A549 (cell line): ENCODE data around the gene SUN1. TPM values are rescaled to one million over a fixed set of nuclear protein-coding genes. Genes with fewer than 3 reads are reported as not detected.

Experiments used
- ATAC-seq, 2 experiments: fragments of 200-7000 bp in 1 of 2; fragments of >200 bp in 1 of 2; cut with Nextera tagmentation in 1 of 2; cut with Tn5 transposase in 1 of 2; 3 replicates each; pipeline versions ENCODE4 v1.8.0 to v1.9.1; 2018 to 2020; ENCODE audit warnings: mild to moderate bottlenecking in 1 of 2, moderate library complexity in 1 of 2
- CTCF ChIA-PET: fragments of 300-600 bp; sonication (Branson Sonifier 250); formaldehyde crosslinking; extraction: SDS; loops from one replicate; lab custom pipeline; 2021; ENCODE audit warnings: antibody characterized with exemption, inconsistent platforms; lab: Yijun Ruan, JAX
- POLR2A ChIA-PET: fragments of 350-600 bp; formaldehyde crosslinking; extraction: SDS; loops from one replicate; lab custom pipeline; 2021; ENCODE audit warnings: antibody characterized with exemption, inconsistent platforms; lab: Yijun Ruan, JAX
- DNase-seq, 2 experiments: peaks; one replicate each; pipeline versions ENCODE4 v3.0.0 to v3.0.0-alpha.2; 2011 to 2016; ENCODE audit warnings: low read depth in 1 of 2, low spot score in 1 of 2
- FAIRE-seq: peaks from 2 replicates; lab custom pipeline; 2011; peaks lifted over from hg19 to GRCh38; lab: Jason Lieb, UNC
- H3K27ac ChIP-seq, 2 experiments: fragments of >200 bp; sonication (Bioruptor Twin); formaldehyde crosslinking; 3 replicates each; pipeline ENCODE4 v1.5.1; 2016 to 2017
- H3K4me1 ChIP-seq: fragments of >200 bp; sonication (Bioruptor Twin); formaldehyde crosslinking; 3 replicates; pipeline ENCODE4 v1.6.1; 2016
- H3K4me2 ChIP-seq: fragments of >200 bp; sonication (Bioruptor Twin); formaldehyde crosslinking; 3 replicates; pipeline ENCODE4 v1.6.1; 2016
- H3K4me3 ChIP-seq: fragments of >200 bp; sonication (Bioruptor Twin); formaldehyde crosslinking; 3 replicates; pipeline ENCODE4 v1.5.1; 2016
- H3K9me3 ChIP-seq: fragments of >200 bp; sonication (Bioruptor Twin); formaldehyde crosslinking; 3 replicates; pipeline ENCODE4 v1.6.1; 2016
- ATOH8 ChIP-seq: fragments of 250-450 bp; sonication (Bioruptor Pico); IDR thresholded peaks from 2 replicates; pipeline ENCODE4 v1.5.0; 2020; ENCODE audit warnings: low read depth, mild to moderate bottlenecking, moderate library complexity
- CBX2 ChIP-seq: fragments of 200-600 bp; sonication (generic); IDR thresholded peaks from 2 replicates; pipeline ENCODE4 v1.6.1; 2016; ENCODE audit warnings: low read depth, mild to moderate bottlenecking, borderline replicate concordance
- CHD2 ChIP-seq: fragments of 150-350 bp; IDR thresholded peaks from 2 replicates; pipeline ENCODE4 v1.6.1; 2014; ENCODE audit warnings: low read length; ENCODE audit not compliant: partially characterized antibody
- CHD4 ChIP-seq: fragments of 200-600 bp; sonication (generic); IDR thresholded peaks from 2 replicates; pipeline ENCODE4 v1.6.1; 2016; ENCODE audit warnings: antibody characterized with exemption, mild to moderate bottlenecking, borderline replicate concordance
- CTCF ChIP-seq: fragments of >200 bp; sonication (Bioruptor Twin); formaldehyde crosslinking; IDR thresholded peaks from 3 replicates; pipeline ENCODE4 v1.5.1; 2016
- E2F6 ChIP-seq: IDR thresholded peaks from 2 replicates; pipeline ENCODE4 v1.6.1; 2012; ENCODE audit warnings: low read depth, borderline replicate concordance
- ELK1 ChIP-seq: fragments of 150-350 bp; IDR thresholded peaks from 2 replicates; pipeline ENCODE4 v1.6.1; 2014; ENCODE audit warnings: low read depth, mild to moderate bottlenecking, low read length
- FOSB ChIP-seq: fragments of 250-450 bp; sonication (Bioruptor Pico); IDR thresholded peaks from 2 replicates; pipeline ENCODE4 v1.5.0; 2020; ENCODE audit warnings: mild to moderate bottlenecking, moderate library complexity
- GATA3 ChIP-seq: IDR thresholded peaks from 2 replicates; pipeline ENCODE4 v1.6.1; 2012; ENCODE audit warnings: borderline replicate concordance
- HMGXB4 ChIP-seq: fragments of 250-450 bp; sonication (Bioruptor Pico); IDR thresholded peaks from 2 replicates; pipeline ENCODE4 v1.5.0; 2021; ENCODE audit warnings: mild to moderate bottlenecking, moderate library complexity, borderline replicate concordance
- HOXA7 ChIP-seq: fragments of 250-450 bp; sonication (Bioruptor Pico); IDR thresholded peaks from 2 replicates; pipeline ENCODE4 v1.5.0; 2020; ENCODE audit warnings: mild to moderate bottlenecking, moderate library complexity
- JUN ChIP-seq, 2 experiments: fragments of >200 bp; sonication (Bioruptor Twin); formaldehyde crosslinking; IDR thresholded peaks; 2 replicates in 1 of 2; 3 replicates in 1 of 2; pipeline ENCODE4 v1.6.1; 2016 to 2017
- JUNB ChIP-seq: fragments of >200 bp; sonication (Bioruptor Twin); formaldehyde crosslinking; IDR thresholded peaks from 2 replicates; pipeline ENCODE4 v1.6.1; 2016
- KDM5A ChIP-seq: fragments of 200-600 bp; sonication (generic); IDR thresholded peaks from 2 replicates; pipeline ENCODE4 v1.6.1; 2016; ENCODE audit warnings: antibody characterized with exemption, mild to moderate bottlenecking
- MYC ChIP-seq: IDR thresholded peaks from 2 replicates; pipeline ENCODE4 v1.6.1; 2012; ENCODE audit warnings: mild to moderate bottlenecking, inconsistent platforms, low read length, improper control_type of control experiment, borderline replicate concordance
- NFE2L2 ChIP-seq: fragments of 150-350 bp; conservative IDR thresholded peaks from 2 replicates; pipeline ENCODE4 v1.6.1; 2014; ENCODE audit warnings: low read length
- NPAS2 ChIP-seq: fragments of 250-450 bp; sonication (Bioruptor Pico); IDR thresholded peaks from 2 replicates; pipeline ENCODE4 v1.8.0; 2022; ENCODE audit warnings: mild to moderate bottlenecking, moderate library complexity, borderline replicate concordance
- PHF8 ChIP-seq: fragments of 200-600 bp; sonication (generic); IDR thresholded peaks from 2 replicates; pipeline ENCODE4 v1.6.1; 2016; ENCODE audit warnings: low read depth, mild to moderate bottlenecking, antibody characterized with exemption, moderate library complexity, borderline replicate concordance
- POLR2A ChIP-seq: IDR thresholded peaks from 2 replicates; pipeline ENCODE4 v1.6.1; 2012; ENCODE audit warnings: mild to moderate bottlenecking, low read length
- RARB ChIP-seq: fragments of 250-450 bp; sonication (Bioruptor Pico); IDR thresholded peaks from 2 replicates; pipeline ENCODE4 v1.8.0; 2021; ENCODE audit warnings: mild to moderate bottlenecking, moderate library complexity
- RNF2 ChIP-seq: fragments of 200-600 bp; sonication (generic); IDR thresholded peaks from 2 replicates; pipeline ENCODE4 v1.6.1; 2016; ENCODE audit warnings: low read depth, mild to moderate bottlenecking, antibody characterized with exemption, moderate library complexity, borderline replicate concordance
- SREBF2 ChIP-seq: fragments of 450-650 bp; IDR thresholded peaks from 2 replicates; pipeline ENCODE4 v1.6.1; 2014; ENCODE audit warnings: mild to moderate bottlenecking, moderate library complexity
- TP53 ChIP-seq: fragments of 250-450 bp; sonication (Bioruptor Pico); IDR thresholded peaks from 2 replicates; pipeline ENCODE4 v1.5.0; 2021; ENCODE audit warnings: mild to moderate bottlenecking, moderate library complexity
- USF2 ChIP-seq: fragments of 450-650 bp; IDR thresholded peaks from 2 replicates; pipeline ENCODE4 v1.6.1; 2014; ENCODE audit warnings: antibody characterized with exemption
- ZC3H11A ChIP-seq: fragments of 450-650 bp; IDR thresholded peaks from 2 replicates; pipeline ENCODE4 v1.6.1; 2014; ENCODE audit warnings: antibody characterized with exemption, mild to moderate bottlenecking
- ZFP36 ChIP-seq: fragments of 450-650 bp; IDR thresholded peaks from 2 replicates; pipeline ENCODE4 v1.6.1; 2014; ENCODE audit warnings: borderline replicate concordance; ENCODE audit not compliant: partially characterized antibody
- WGBS: methylation state at CpG from one replicate; pipeline ENCODE4 v1.1.6; 2017; ENCODE audit errors: missing lambda C conversion rate; 5-methylcytosine and 5-hydroxymethylcytosine counted together
- polyA plus RNA-seq, 4 experiments: library from polyadenylated mRNA; depleted of rRNA in 3 of 4; stranded (reverse); fragments of >200 nt; fragmentation: RNase III in 1 of 4; extraction: RNeasy Plus Mini Kit Qiagen cat#74134 plus additional on column Dnase treatment in 1 of 4; gene quantifications; 2 replicates in 3 of 4; 3 replicates in 1 of 4; pipeline ENCODE4 v1.2.3, GENCODE V29; 2011 to 2017

SUN1 gene
- polyA plus RNA-seq, 2 of the 4 experiments (the other 2 are of a cell fraction) = 60.7 to 130 TPM

GRCh38 chr7:876972-877311 is 44.7 kb downstream of the SUN1 start:
- Histone ChIP-seq H3K4me3 (peak overlapping the region; percentile 69), H3K9me3 (no peaks in the 10 kb centered on the region), H3K27ac (peak overlapping the region; percentile 93 to 97), H3K4me2 (peak overlapping the region; percentile 92), H3K4me1 (peaks cover 22% of the 10 kb centered on the region)
- no peak for TF ChIP-seq HMGXB4
- TF ChIP-seq CHD2 = no peak
- no peak for TF ChIP-seq HOXA7 (CRISPR knock-in tag)
- TF ChIP-seq CTCF = no peak
- TF ChIP-seq CHD4 = no peak
- TF ChIP-seq POLR2A = no peak
- no peak for TF ChIP-seq E2F6
- TF ChIP-seq MYC = no peak
- TF ChIP-seq NFE2L2 = no peak
- TF ChIP-seq ATOH8 = no peak
- no peak for TF ChIP-seq GATA3
- TF ChIP-seq ZC3H11A = no peak
- TF ChIP-seq TP53 (CRISPR knock-in tag) = no peak
- TF ChIP-seq NPAS2 = no peak
- TF ChIP-seq KDM5A = no peak
- no peak for TF ChIP-seq SREBF2
- ATAC-seq (peak; percentile 61 to 71), FAIRE-seq (no peak), DNase-seq (peak; percentile 46 to 51)
- CTCF ChIA-PET = interaction anchor here (0.8 kb wide), 1 partner anchor 48 kb away, joined by 3 read pairs; no protein-coding TSS in a partner anchor
- 2% methylated on average over 25 of the region's 26 CpGs for WGBS
- POLR2A ChIA-PET = interaction anchor here (1.0 kb wide), 3 partner anchors 21 to 75 kb away, joined by 3 to 5 read pairs (median 3); no protein-coding TSS in a partner anchor

GRCh38 chr7:877312-878232 is 45.3 kb downstream of the SUN1 start:
- FAIRE-seq (no peak), ATAC-seq (peak in 1 of 2 experiments; percentile 1; a peak in 1 of 6 replicates), DNase-seq (no peak)
- TF ChIP-seq CBX2 = no peak
- TF ChIP-seq FOSB (CRISPR knock-in tag) = no peak
- TF ChIP-seq JUN (IDR thresholded peaks at IDR 0.05) = no peak
- TF ChIP-seq MYC = no peak
- no peak for TF ChIP-seq RARB (CRISPR knock-in tag)
- TF ChIP-seq JUNB = no peak
- TF ChIP-seq SREBF2 = no peak
- TF ChIP-seq USF2 = no peak
- TF ChIP-seq ZFP36 = no peak
- TF ChIP-seq RNF2 = no peak
- TF ChIP-seq ELK1 = no peak
- no peak for TF ChIP-seq PHF8
- TF ChIP-seq CHD2 = no peak
- no peak for TF ChIP-seq NPAS2
- POLR2A ChIA-PET = interaction anchor here (1.0 kb wide), 3 partner anchors 20 to 74 kb away, joined by 3 to 5 read pairs (median 3); no protein-coding TSS in a partner anchor
- CTCF ChIA-PET = interaction anchor here (1.3 kb wide), 1 partner anchor 31 kb away, joined by 3 read pairs; no protein-coding TSS in a partner anchor
- Histone ChIP-seq H3K9me3 (no peaks in the 10 kb centered on the region), H3K4me1 (peaks cover 22% of the 10 kb centered on the region), H3K4me3 (peak overlapping the region; percentile 69), H3K27ac (peak overlapping the region; percentile 93 to 97), H3K4me2 (peak overlapping the region; percentile 92)
- 57% methylated on average over 8 of the region's 47 CpGs for WGBS
